ENCODE data around the gene FADS2. TPM values are rescaled to one million over a fixed set of nuclear protein-coding genes. Genes with fewer than 3 reads are reported as not detected.

Gene FADS2
- total RNA-seq, 2 donors from 2014 or later, result 2.0 to 4.4 TPM

DNA sequence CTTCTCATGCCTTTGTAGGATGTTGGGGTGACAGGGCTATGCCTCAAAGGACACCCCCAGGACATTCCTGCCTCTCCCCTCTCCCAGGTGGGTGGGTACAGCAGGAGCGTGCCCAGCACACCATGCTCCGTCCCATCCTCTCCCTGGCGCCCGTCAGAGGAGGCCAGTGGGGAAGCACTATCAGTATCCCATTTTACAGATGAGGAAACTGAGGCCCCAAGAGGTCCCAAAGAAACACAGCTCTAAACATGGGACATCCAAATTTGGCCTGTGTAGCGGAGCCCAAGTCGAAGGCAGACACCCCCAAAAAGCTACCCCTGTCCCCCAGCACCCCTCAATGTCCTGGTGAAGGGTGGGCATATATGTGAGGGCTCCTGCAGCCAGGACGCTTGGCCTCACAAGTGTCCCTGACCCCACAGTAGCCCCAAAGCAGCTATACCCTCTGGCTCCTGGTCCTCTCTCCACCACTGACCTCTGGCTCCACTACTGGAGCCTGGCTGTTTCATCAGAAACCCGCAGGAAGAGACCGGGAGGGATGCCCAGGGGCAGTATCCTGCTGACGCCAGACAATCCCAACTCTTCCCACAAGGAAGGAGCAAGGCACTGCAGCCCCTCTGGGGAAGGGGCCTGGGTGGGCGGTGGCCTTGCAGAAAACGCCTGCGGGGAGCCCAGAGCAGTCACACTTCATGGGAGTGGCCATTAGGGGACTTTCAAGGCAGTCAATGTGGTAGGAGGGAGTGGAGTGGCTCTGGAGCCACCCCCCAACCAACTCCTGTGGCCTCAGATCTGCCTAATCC is 57.9 kb downstream of the FADS2 start:
- intact Hi-C loops (cut with DNase I), result no loop called here

DNA sequence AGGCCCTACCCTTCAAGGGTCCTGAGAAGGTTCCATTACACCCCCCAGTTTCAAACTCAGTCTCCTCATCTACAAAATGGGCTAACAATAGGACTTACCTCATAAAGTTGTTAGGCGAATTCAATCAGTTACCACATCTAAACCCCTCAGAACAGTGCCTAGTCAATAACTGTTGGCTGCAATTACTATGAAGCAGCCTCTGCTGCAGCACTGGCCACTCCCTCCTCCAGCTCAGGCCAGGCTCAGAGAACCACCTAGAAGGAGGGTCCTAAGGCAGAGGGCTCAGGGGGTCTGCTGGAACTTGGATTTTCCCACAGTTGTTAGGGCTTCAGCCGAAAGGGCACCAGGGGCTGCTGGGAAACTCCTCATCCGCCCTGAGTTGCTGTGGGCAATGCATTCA is 58.5 kb downstream of the FADS2 start:
- H3K27me3 ChIP-seq, result no peaks in the 10 kb centered on the region
- H3K4me1 ChIP-seq, result peaks cover 18% of the 10 kb centered on the region
- H3K36me3 ChIP-seq (replicated peaks in 1 of 2; ENCODE audit: insufficient read depth in 1 of 2, low read depth in 2 of 2), result no peaks in the 10 kb centered on the region
- H3K4me3 ChIP-seq, result no peak overlapping the region
- TF ChIP-seq POLR2A (IDR thresholded peaks at IDR 0.05), result no peak
- TF ChIP-seq, protein P1, sequence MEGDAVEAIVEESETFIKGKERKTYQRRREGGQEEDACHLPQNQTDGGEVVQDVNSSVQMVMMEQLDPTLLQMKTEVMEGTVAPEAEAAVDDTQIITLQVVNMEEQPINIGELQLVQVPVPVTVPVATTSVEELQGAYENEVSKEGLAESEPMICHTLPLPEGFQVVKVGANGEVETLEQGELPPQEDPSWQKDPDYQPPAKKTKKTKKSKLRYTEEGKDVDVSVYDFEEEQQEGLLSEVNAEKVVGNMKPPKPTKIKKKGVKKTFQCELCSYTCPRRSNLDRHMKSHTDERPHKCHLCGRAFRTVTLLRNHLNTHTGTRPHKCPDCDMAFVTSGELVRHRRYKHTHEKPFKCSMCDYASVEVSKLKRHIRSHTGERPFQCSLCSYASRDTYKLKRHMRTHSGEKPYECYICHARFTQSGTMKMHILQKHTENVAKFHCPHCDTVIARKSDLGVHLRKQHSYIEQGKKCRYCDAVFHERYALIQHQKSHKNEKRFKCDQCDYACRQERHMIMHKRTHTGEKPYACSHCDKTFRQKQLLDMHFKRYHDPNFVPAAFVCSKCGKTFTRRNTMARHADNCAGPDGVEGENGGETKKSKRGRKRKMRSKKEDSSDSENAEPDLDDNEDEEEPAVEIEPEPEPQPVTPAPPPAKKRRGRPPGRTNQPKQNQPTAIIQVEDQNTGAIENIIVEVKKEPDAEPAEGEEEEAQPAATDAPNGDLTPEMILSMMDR (IDR thresholded peaks at IDR 0.05), result no peak
- 90 to 93% methylated on average over 3 of the region's 3 CpGs for WGBS, 2 donors
- H3K27ac ChIP-seq, result no peak overlapping the region
- intact Hi-C loops (cut with DNase I), result no loop called here
- no peaks in the 10 kb centered on the region for H3K9me3 ChIP-seq
- ATAC-seq, result no peak
- no peak for DNase-seq

More for the DNA sequence above, 57.9 kb downstream of the FADS2 start:
- Histone ChIP-seq H3K27ac (no peak overlapping the region), H3K36me3 (replicated peaks in 1 of 2; ENCODE audit: insufficient read depth in 1 of 2, low read depth in 2 of 2) (no peaks in the 10 kb centered on the region), H3K4me3 (no peak overlapping the region), H3K27me3 (no peaks in the 10 kb centered on the region), H3K4me1 (peaks cover 17% of the 10 kb centered on the region), H3K9me3 (no peaks in the 10 kb centered on the region)
- TF ChIP-seq POLR2A (IDR thresholded peaks at IDR 0.05), result no peak
- TF ChIP-seq, protein P1 (IDR thresholded peaks at IDR 0.05), result no peak
- 93 to 94% methylated on average over 11 to 13 of the region's 13 CpGs for WGBS, 2 donors
- ATAC-seq (no peak), DNase-seq (no peak)

DNA sequence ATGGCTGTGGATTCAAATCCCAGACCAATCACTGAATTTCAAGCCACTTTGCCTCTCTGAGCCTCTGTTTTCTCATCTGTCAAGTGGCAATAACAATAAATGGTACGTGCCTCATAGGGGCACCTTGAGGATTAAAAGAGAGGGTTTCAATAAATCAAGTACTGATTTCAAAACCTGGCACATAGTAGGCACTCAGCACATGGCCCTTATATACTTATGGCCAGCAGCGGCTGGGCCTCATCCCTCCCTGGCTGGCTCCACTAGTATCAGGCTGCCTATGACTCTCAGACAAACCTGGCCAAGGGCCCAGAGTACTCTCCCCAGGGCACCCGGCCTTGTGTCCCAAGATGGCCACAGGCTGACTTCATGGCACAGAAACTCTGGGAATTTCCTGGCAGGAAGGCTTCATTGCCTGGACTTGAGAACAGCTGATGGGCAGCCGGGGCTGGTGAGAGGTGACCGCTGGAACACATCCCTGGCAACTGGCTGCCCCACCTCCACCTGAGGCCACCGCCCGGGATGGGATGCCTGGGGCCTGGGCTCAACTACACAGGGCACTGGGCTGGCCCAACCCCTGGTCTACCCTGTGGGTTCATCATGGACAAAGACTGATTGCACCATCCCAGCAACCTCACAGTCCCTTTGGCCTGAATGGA is 59.9 kb downstream of the FADS2 start:
- Histone ChIP-seq H3K27me3 (no peaks in the 10 kb centered on the region), H3K9me3 (no peaks in the 10 kb centered on the region), H3K4me3 (no peak overlapping the region), H3K27ac (peak overlapping the region in 3 of 4 donors; percentile 30 to 63 (median 57)), H3K4me1 (peaks cover 23% of the 10 kb centered on the region), H3K36me3 (replicated peaks in 1 of 2; ENCODE audit: insufficient read depth in 1 of 2, low read depth in 2 of 2) (no peaks in the 10 kb centered on the region)
- DNase-seq, result peak; percentile 65 to 85 (median 77)
- ATAC-seq, result peak; percentile 27
- TF ChIP-seq, protein P1 (IDR thresholded peaks at IDR 0.05), result no peak
- TF ChIP-seq POLR2A (IDR thresholded peaks at IDR 0.05), result no peak
- 54 to 59% methylated on average over 3 to 7 of the region's 7 CpGs for WGBS, 2 donors
- intact Hi-C loops (cut with DNase I), result no loop called here

DNA sequence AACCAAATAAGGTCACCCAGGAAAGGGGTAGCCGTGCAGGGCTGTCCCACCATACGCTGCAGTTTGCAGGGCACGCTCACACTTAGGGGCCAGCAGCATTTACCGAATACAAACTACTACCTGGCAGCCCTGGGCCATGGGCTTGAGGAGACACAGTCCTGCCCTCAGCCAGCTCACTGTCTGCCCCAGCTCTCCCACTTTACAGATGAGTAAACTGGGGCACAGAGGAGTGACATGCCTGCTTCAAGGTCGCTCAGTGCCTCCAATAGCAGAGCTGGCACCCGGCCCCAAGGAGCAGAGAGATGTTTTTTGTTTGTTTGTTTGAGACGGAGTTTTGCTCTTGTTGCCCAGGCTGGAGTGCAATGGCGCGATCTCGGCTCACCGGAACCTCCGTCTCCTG is 60.5 kb downstream of the FADS2 start:
- H3K9me3 ChIP-seq, result no peaks in the 10 kb centered on the region
- H3K27me3 ChIP-seq, result no peaks in the 10 kb centered on the region
- intact Hi-C loops (cut with DNase I), result no loop called here
- ATAC-seq, result no peak
- 89 to 94% methylated on average over 9 to 12 of the region's 12 CpGs for WGBS, 2 donors
- H3K4me3 ChIP-seq, result no peak overlapping the region
- H3K4me1 ChIP-seq, result peaks cover 23% of the 10 kb centered on the region
- TF ChIP-seq POLR2A (IDR thresholded peaks at IDR 0.05), result no peak
- TF ChIP-seq, protein P1 (IDR thresholded peaks at IDR 0.05), result no peak
- no peaks in the 10 kb centered on the region for H3K36me3 ChIP-seq (replicated peaks in 1 of 2; ENCODE audit: insufficient read depth in 1 of 2, low read depth in 2 of 2)
- peak overlapping the region in 3 of 4 donors; percentile 30 to 63 (median 57) for H3K27ac ChIP-seq
- DNase-seq, result no peak
